GM12873 (cell line): ENCODE measurements around the gene ATP9A.

ENCODE experiments used
- CTCF ChIP-seq: IDR thresholded peaks from 2 replicates; pipeline ENCODE4 v1.5.1; 2012; ENCODE audit warnings: low read depth, mild to moderate bottlenecking, moderate library complexity, low read length, control low read depth; ENCODE audit not compliant: insufficient read depth; ENCODE audit errors: missing control alignments

ATP9A gene

GRCh38 chr20:51612896-51613295 lies 155.3 kb downstream of the ATP9A start:
- no peak for TF ChIP-seq CTCF

GRCh38 chr20:51611625-51611890 lies 156.6 kb downstream of the ATP9A start:
- TF ChIP-seq CTCF, result no peak

- TF ChIP-seq CTCF, result no peak
Measured at GRCh38 chr20:51610761-51611624, 157.2 kb downstream of the ATP9A start.

GRCh38 chr20:51610111-51610510 lies 158.1 kb downstream of the ATP9A start:
- no peak for TF ChIP-seq CTCF

GRCh38 chr20:51609251-51609650 lies 158.9 kb downstream of the ATP9A start:
- no peak for TF ChIP-seq CTCF

GRCh38 chr20:51608061-51608460 lies 160.1 kb downstream of the ATP9A start:
- no peak for TF ChIP-seq CTCF

GRCh38 chr20:51607170-51607569 lies 161.0 kb downstream of the ATP9A start:
- no peak for TF ChIP-seq CTCF

GRCh38 chr20:51604851-51605250 lies 163.3 kb downstream of the ATP9A start:
- TF ChIP-seq CTCF, result no peak
